Activated CD4-positive, alpha-beta memory T cell treated with anti-CD3 and anti-CD28 coated beads, Interleukin-2, amount 10 ng/mL, durations not matched to agents 7 days and 5 days (primary cell): Measurements from ENCODE around the gene LAMB3. TPM values are rescaled to one million over a fixed set of nuclear protein-coding genes. Genes with fewer than 3 reads are reported as not detected.

Experiments
- CTCF ChIA-PET: fragments of 350-600 bp; sonication (Branson Sonifier 250); formaldehyde crosslinking; loops from one replicate; lab custom pipeline; 2021; ENCODE audit warnings: antibody characterized with exemption, inconsistent platforms; lab: Charles Lee
- POLR2A ChIA-PET: fragments of 350-600 bp; sonication (Branson Sonifier 250); formaldehyde crosslinking; loops from one replicate; lab custom pipeline; 2021; ENCODE audit warnings: antibody characterized with exemption; lab: Charles Lee
- DNase-seq: peaks from one replicate; pipeline ENCODE4 v3.0.0-alpha.2; 2020
- H3K27ac Mint-ChIP-seq: one replicate; pipeline ENCODE4 v1.8.0; 2021; ENCODE audit warnings: mild to moderate bottlenecking, mixed read lengths
- H3K27me3 Mint-ChIP-seq: one replicate; pipeline ENCODE4 v1.8.0; 2021; ENCODE audit warnings: mixed read lengths
- H3K36me3 Mint-ChIP-seq: one replicate; pipeline ENCODE4 v1.8.0; 2021; ENCODE audit warnings: low read depth, mixed read lengths
- H3K4me1 Mint-ChIP-seq: one replicate; pipeline ENCODE4 v1.8.0; 2021; ENCODE audit warnings: mixed read lengths
- H3K4me3 Mint-ChIP-seq: one replicate; pipeline ENCODE4 v1.8.0; 2021; ENCODE audit warnings: mild to moderate bottlenecking, mixed read lengths
- H3K9me3 Mint-ChIP-seq: one replicate; pipeline ENCODE4 v1.8.0; 2021; ENCODE audit warnings: mixed read lengths
- total RNA-seq, 2 experiments: library from RNA; stranded (reverse); gene quantifications; one replicate each; pipeline ENCODE4 v1.2.3, GENCODE V29; 2021

Gene LAMB3
- total RNA-seq, 2 experiments from 2014 or later: 4.2 to 4.4 TPM

DNA sequence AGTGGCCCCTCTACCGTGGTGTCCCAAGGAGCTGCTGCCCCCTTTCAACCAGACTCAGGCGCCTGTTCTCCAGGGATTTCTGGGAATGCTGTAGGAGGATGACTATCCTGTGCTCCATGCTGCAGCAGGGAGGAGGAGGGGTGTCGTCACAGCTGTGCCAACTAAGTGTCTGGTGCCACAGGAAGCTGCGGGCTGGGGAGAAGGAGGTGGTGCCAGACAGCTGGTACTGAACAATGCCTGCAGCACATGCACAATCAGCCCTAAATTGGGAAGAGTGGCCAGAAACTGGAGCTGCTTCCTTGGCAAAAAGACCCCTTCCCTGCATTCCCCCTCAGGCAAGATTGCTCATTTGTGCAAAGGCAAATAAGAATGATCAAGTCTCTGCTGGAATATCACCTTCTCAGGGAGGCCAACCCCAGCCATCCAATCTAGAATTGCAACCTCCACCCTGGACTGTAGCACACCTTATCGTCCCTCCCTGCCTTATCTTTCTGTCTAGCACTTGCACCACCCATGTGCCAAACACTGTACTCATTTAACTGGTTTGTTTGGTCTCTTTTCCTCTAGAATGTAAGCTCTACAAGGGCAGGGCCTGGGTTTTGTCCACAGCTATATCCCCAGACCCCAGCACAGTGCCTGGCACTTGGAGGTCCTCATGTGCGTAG, 33.3 kb downstream of the LAMB3 start:
- ChIA-PET CTCF (interaction anchor here (0.7 to 1.4 kb wide), 8 partner anchors 9 to 74 kb away, joined by 3 to 5 read pairs (median 4); no protein-coding TSS in a partner anchor), POLR2A (no interaction called here)

DNA sequence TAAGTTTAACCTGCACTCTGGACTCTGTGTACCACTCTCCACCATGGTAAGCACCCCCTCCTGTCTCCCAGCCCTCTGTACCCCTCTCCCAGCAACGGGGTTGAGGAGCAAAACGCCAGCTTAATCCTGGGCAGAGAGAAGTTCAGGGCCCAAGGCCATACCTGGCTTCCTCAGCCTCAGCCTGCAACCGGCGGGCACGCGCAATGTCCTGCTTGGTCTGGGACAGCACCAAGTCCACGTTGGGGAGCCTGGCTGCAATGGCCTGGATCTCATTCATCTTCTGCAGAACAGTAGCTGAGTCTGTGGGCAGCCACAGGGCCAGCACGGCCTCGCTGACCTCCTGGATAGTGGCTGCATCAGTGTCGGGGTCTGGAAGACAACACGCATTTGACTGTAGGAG, 33.9 kb downstream of the LAMB3 start:
- H3K27me3 Mint-ChIP-seq: no peaks in the 10 kb centered on the region
- ChIA-PET POLR2A (no interaction called here), CTCF (interaction anchor here (1.3 to 1.4 kb wide), 3 partner anchors 9 to 52 kb away, joined by 3 to 4 read pairs (median 4); no protein-coding TSS in a partner anchor)
- peaks cover 10% of the 10 kb centered on the region for H3K4me1 Mint-ChIP-seq
- H3K36me3 Mint-ChIP-seq: peaks cover 10% of the 10 kb centered on the region
- no peaks in the 10 kb centered on the region for H3K9me3 Mint-ChIP-seq
- no peak overlapping the region for H3K27ac Mint-ChIP-seq
- no peak for DNase-seq
- no peak overlapping the region for H3K4me3 Mint-ChIP-seq

More for the DNA sequence above, 33.3 kb downstream of the LAMB3 start:
- H3K27ac Mint-ChIP-seq: no peak overlapping the region
- no peak overlapping the region for H3K4me3 Mint-ChIP-seq
- peaks cover 10% of the 10 kb centered on the region for H3K36me3 Mint-ChIP-seq
- DNase-seq: no peak
- H3K9me3 Mint-ChIP-seq: no peaks in the 10 kb centered on the region
- H3K27me3 Mint-ChIP-seq: no peaks in the 10 kb centered on the region
- peaks cover 8% of the 10 kb centered on the region for H3K4me1 Mint-ChIP-seq

DNA sequence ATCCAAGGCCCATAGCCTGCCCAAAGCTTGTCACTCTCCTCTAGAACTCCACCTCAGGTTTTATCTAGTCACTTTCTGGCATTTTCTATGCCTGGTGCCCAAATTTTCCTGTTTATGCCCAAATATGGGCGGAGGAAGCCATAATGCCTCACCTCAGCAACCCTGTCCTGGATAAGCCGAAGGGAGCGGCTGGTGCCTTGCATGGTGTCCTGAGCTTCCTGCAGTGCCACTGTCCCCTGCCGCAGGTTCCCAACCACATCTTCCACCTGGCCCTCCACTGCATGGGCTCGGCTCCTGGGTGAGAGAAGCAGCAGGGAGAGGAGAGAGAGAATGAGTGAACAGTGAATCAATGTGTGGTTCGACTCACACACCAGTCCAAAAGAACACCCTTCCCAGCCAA, 34.5 kb downstream of the LAMB3 start:
- DNase-seq: no peak
- Mint-ChIP-seq H3K36me3 (peaks cover 10% of the 10 kb centered on the region), H3K4me1 (peaks cover 14% of the 10 kb centered on the region), H3K27me3 (no peaks in the 10 kb centered on the region), H3K27ac (no peak overlapping the region), H3K9me3 (no peaks in the 10 kb centered on the region), H3K4me3 (no peak overlapping the region)
- CTCF ChIA-PET: interaction anchor here (1.4 kb wide), 1 partner anchor 10 kb away, joined by 3 read pairs; no protein-coding TSS in a partner anchor
- POLR2A ChIA-PET: no interaction called here

DNA sequence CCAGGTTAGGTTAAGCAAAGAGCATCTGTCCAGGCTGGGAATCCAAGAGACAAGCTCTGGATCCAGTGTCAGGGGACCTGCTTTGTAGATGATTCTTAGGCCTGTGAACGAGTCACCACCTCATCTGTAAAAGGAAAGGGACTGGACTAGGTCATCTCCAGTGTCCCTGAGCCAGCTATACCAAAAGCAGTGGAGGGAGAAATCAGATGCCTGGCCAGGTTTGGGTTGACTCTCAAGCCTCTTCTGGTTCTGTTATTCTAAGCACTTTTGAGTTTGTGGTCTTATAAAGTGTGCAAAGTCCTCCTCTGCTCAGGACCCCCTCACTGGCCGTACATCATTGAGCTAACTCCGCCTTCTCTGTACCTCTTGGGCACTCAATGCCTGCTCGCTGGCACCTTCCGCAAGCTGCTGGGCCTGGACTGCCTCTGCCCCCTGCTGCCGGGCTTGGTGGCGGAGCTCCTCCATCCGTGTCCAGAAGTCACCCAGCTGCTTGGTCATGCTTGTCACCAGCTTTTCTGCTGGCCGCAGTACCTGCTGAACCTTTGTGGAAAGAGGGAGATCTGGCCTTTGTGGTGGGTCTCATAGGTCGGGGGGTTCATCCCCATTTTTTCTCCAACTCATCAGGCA, 35.1 kb downstream of the LAMB3 start:
- no peak for DNase-seq
- Mint-ChIP-seq H3K27ac (no peak overlapping the region), H3K27me3 (no peaks in the 10 kb centered on the region), H3K36me3 (peaks cover 10% of the 10 kb centered on the region), H3K4me1 (peaks cover 20% of the 10 kb centered on the region), H3K9me3 (no peaks in the 10 kb centered on the region), H3K4me3 (no peak overlapping the region)
- CTCF ChIA-PET: interaction anchor here (2.5 kb wide), 1 partner anchor 10 kb away, joined by 6 read pairs; no protein-coding TSS in a partner anchor
- POLR2A ChIA-PET: no interaction called here

DNA sequence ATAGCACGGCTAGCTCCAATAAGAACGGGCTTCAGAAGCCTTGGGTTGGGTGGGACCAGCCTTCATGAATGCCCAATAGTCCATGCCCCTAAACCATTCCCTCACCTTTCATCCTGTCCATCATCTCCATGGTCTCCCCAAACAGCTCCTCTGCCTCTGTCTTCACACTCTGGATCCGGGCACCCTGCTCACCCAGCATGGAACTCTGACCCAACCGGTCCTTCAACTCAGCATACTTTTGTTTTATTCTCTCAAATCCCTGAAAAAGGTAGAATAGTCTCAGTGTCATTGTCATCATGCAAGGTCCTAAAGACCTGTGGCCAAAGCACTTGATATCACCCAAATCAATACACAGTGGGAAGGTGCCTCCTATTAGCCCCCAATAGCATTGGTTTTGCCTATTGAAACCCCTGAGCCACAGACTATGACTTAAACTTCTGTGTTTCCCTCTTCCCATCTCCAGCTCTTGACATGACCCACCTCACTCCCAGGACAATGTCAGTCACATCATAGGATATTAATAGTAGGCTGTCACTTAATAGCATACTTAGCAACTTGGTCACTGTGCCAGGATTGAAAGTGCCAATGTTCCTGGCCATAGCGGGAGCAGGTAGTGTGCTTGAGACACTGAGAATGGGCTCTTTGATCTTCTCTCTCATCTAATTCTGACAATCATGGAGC, 35.7 kb downstream of the LAMB3 start:
- no peak overlapping the region for H3K4me3 Mint-ChIP-seq
- peaks cover 26% of the 10 kb centered on the region for H3K4me1 Mint-ChIP-seq
- ChIA-PET CTCF (interaction anchor here (1.0 to 2.5 kb wide), 2 partner anchors 11 to 13 kb away, joined by 4 to 6 read pairs; no protein-coding TSS in a partner anchor), POLR2A (no interaction called here)
- no peak overlapping the region for H3K27ac Mint-ChIP-seq
- no peaks in the 10 kb centered on the region for H3K9me3 Mint-ChIP-seq
- H3K27me3 Mint-ChIP-seq: no peaks in the 10 kb centered on the region
- H3K36me3 Mint-ChIP-seq: peaks cover 10% of the 10 kb centered on the region
- no peak for DNase-seq

DNA sequence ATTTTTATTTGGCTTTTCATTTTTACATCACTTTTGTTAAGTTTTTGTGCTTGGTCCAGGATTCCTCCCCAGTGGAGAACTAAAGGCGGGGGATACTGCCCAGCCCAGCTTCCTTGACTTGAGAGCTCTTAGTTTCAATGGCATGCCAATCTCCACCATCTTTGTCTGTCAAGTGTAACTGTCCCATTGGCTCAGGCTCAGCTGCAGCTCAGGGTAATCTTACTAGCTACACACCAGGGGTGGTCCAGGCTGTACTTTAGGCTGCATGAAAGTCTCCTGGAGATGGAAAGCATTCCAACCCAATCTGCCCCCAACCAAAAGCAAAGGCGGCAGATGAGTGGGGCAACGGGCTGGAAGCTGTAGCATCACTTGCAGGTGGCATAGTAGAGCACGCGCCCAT, 37.3 kb downstream of the LAMB3 start:
- ChIA-PET CTCF (interaction anchor here (1.5 to 2.5 kb wide), 2 partner anchors 9 to 12 kb away, joined by 4 to 6 read pairs; no protein-coding TSS in a partner anchor), POLR2A (no interaction called here)
- H3K36me3 Mint-ChIP-seq: peaks cover 10% of the 10 kb centered on the region
- no peaks in the 10 kb centered on the region for H3K9me3 Mint-ChIP-seq
- H3K27me3 Mint-ChIP-seq: no peaks in the 10 kb centered on the region
- DNase-seq: no peak
- peaks cover 30% of the 10 kb centered on the region for H3K4me1 Mint-ChIP-seq
- no peak overlapping the region for H3K27ac Mint-ChIP-seq
- H3K4me3 Mint-ChIP-seq: no peak overlapping the region

DNA sequence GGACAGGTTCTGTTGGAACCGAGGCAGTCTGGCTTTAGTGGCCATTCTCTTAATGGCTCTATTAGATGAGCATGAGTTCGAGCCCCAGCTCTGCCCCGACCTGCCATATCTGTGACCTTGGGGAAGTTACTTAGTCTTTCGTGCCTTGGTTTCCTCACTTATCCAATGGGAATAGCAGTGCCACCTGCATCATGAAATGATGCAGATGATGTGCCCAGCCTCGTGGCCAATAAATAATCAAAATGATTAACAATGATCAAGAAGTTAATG, 38.1 kb downstream of the LAMB3 start:
- DNase-seq: no peak
- Mint-ChIP-seq H3K4me3 (no peak overlapping the region), H3K9me3 (no peaks in the 10 kb centered on the region), H3K27me3 (no peaks in the 10 kb centered on the region), H3K36me3 (peaks cover 10% of the 10 kb centered on the region), H3K4me1 (peaks cover 27% of the 10 kb centered on the region), H3K27ac (no peak overlapping the region)
- CTCF ChIA-PET: no interaction called here
- POLR2A ChIA-PET: no interaction called here

DNA sequence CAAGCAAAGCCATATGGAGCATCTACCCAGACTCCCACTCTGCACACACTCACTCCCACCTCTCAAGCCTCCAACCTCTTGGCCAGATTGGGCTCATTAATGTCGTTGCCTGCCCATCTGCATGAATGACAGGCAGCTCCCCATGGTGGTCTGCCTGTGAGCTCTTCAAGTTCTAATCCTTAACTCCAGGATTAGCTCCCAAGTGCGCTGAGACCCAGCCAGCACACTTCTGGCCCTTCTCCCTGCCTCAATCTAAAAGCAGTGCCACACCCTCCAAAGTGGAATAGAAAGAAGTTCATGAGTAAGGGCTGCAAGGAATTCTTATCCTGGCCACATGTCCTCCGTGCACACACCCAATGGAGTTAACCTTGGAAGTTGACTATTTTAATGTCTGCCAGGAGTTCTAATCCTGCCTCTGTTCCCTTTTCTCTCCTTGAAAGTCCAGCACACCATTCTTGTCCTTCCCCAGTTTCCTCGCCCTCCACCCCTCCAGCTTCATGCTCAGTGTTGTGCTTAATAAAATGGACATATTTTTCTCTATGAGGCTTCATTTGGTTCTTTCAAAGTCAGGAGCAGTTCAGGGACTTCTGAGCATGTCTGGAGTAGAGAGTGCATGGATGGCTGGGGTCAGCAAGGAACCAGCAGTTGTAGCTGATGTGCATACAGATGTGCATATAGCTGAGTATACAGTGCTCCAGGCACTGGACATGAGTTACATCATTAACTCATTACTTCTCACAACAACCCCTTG, 38.6 kb downstream of the LAMB3 start:
- H3K4me1 Mint-ChIP-seq: peaks cover 22% of the 10 kb centered on the region
- POLR2A ChIA-PET: no interaction called here
- peaks cover 10% of the 10 kb centered on the region for H3K36me3 Mint-ChIP-seq
- no peak overlapping the region for H3K27ac Mint-ChIP-seq
- no peak for DNase-seq
- H3K27me3 Mint-ChIP-seq: no peaks in the 10 kb centered on the region
- H3K4me3 Mint-ChIP-seq: no peak overlapping the region
- no peaks in the 10 kb centered on the region for H3K9me3 Mint-ChIP-seq
- CTCF ChIA-PET: no interaction called here

DNA sequence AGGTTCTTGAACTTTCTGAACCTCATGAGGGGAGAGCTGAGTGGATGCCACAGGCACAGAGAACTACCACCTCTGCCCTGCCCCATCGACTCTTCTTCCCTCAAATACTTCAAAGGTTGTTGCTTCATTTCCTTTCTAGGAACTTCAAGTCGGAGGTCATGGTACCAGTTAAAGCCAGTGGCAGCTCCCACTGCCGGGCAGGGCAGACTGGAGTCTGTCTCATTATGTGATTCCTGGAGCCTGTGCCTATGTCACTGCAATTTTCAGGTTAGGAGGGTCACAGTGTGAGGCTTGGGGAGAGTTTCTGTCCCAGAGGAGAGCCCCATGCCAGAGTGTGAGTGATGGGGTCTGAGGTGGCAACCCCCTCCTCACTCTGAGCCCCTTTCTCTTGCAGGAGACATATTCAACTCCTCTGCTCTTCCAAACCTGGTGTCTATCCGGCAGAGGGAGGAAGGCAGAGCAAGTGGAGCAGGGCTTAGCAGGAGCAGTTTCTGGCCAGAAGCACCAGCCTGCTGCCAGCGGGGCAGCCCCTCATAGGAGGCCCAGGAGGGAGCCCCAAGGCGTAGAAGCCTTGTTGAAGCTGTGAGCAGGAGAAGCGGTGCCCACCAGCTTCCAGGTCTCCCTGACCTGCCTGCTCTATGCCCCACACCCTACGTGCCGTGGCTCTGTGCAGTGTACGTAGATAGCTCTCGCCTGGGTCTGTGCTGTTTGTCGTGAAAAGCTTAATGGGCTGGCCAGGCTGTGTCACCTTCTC, 39.4 kb downstream of the LAMB3 start:
- POLR2A ChIA-PET: no interaction called here
- Mint-ChIP-seq H3K4me3 (no peak overlapping the region), H3K9me3 (no peaks in the 10 kb centered on the region), H3K27me3 (no peaks in the 10 kb centered on the region), H3K4me1 (peaks cover 22% of the 10 kb centered on the region), H3K36me3 (peaks cover 10% of the 10 kb centered on the region), H3K27ac (peak overlapping the region; percentile 42)
- DNase-seq: no peak
- CTCF ChIA-PET: no interaction called here

DNA sequence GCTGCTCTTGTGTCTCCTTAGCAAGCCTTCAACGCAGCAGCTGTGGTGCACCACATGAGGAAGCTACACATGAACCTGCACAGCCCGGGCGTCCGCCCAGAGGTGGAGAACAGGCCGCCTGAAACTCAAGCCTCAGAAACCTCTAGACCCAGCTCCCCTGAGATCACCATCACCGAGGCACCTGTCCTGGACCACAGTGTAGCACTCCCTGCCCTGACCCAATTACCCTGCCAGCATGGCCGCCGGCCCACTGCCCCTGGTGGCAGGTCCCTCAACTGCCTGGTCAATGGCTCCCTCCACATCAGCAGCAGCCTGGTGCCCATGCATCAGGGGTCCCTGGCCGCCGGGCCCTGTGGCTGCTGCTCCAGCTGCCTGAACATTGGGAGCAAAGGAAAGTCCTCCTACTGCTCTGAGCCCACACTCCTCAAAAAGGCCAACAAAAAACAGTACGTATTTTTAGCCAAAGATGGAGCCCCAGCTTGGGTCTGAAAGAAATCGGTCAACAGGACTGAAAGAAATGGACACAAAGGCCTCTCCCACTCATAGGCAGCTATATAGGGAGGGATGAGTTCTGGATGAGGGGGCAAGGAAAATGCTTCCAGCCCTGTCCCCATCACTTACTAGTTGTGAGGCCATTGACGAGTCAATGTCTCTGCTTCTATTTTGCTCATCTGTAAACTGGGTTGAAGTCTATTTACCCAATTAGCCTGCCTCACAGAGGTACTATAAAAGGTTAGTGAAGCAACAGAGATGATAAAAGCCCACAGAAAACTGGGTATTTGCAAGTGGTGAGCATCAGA, 40.3 kb downstream of the LAMB3 start:
- Mint-ChIP-seq H3K4me3 (no peak overlapping the region), H3K4me1 (peaks cover 22% of the 10 kb centered on the region), H3K27ac (peak overlapping the region; percentile 18), H3K36me3 (peaks cover 6% of the 10 kb centered on the region), H3K27me3 (no peaks in the 10 kb centered on the region), H3K9me3 (no peaks in the 10 kb centered on the region)
- DNase-seq: peak; percentile 52
- ChIA-PET CTCF (interaction anchor here (0.7 to 0.8 kb wide), 2 partner anchors 9 to 36 kb away, joined by 3 read pairs; no protein-coding TSS in a partner anchor), POLR2A (no interaction called here)

DNA sequence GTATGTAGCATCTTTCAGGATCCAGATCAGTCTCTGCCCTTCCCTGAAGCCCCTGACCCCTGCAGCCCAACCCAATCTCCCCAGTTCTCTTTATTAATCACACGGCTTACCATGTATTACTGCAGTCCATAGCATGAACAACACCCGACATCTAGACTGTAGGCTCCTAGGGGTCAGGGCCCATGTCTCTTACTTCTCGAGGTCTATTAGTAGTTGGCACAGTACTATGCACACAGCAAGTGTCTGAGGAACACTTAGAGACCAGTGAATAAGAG, 41.7 kb downstream of the LAMB3 start:
- ChIA-PET CTCF (interaction anchor here (1.0 to 1.4 kb wide), 3 partner anchors 14 to 167 kb away, joined by 3 to 4 read pairs (median 3); no protein-coding TSS in a partner anchor), POLR2A (no interaction called here)
- Mint-ChIP-seq H3K4me1 (peaks cover 24% of the 10 kb centered on the region), H3K9me3 (no peaks in the 10 kb centered on the region), H3K36me3 (peaks cover 3% of the 10 kb centered on the region), H3K4me3 (no peak overlapping the region), H3K27me3 (no peaks in the 10 kb centered on the region), H3K27ac (no peak overlapping the region)
- no peak for DNase-seq
